K562 (cell line): ENCODE measurements around the gene HAPLN2. TPM values are rescaled to one million over a fixed set of nuclear protein-coding genes. Genes with fewer than 3 reads are reported as not detected.

Experiments
- ADNP ChIP-seq: fragments of 200-800 bp; sonication (Bioruptor generic); IDR thresholded peaks from 2 replicates; pipeline ENCODE4 v1.6.1; 2016; ENCODE audit warnings: missing genetic modification characterization, missing compliant biosample characterization
- ASH1L ChIP-seq: fragments of 450-650 bp; IDR thresholded peaks from 2 replicates; pipeline ENCODE4 v1.6.1; 2018; ENCODE audit warnings: borderline replicate concordance, mild to moderate bottlenecking, low read depth; ENCODE audit not compliant: partially characterized antibody
- BRD4 ChIP-seq: fragments of 200-600 bp; sonication (generic); IDR thresholded peaks from 2 replicates; pipeline ENCODE4 v1.6.1; 2017; ENCODE audit warnings: inconsistent platforms
- CEBPB ChIP-seq: fragments of 450-650 bp; IDR thresholded peaks from 2 replicates; pipeline ENCODE4 v1.6.1; 2016; ENCODE audit warnings: missing genetic modification characterization, missing compliant biosample characterization
- HINFP ChIP-seq: fragments of 450-650 bp; conservative IDR thresholded peaks from 2 replicates; pipeline ENCODE4 v1.6.1; 2016; ENCODE audit warnings: missing genetic modification characterization, low read depth, mild to moderate bottlenecking, control low read depth, missing compliant biosample characterization
- LEF1 ChIP-seq: fragments of 450-650 bp; IDR thresholded peaks from 2 replicates; pipeline ENCODE4 v1.6.1; 2016; ENCODE audit warnings: mild to moderate bottlenecking
- MBD1 ChIP-seq: fragments of 250-450 bp; sonication (Bioruptor Pico); IDR thresholded peaks from 2 replicates; pipeline ENCODE4 v1.8.0; 2022; ENCODE audit warnings: inconsistent platforms
- NFIC ChIP-seq: fragments of 450-650 bp; IDR thresholded peaks from 2 replicates; pipeline ENCODE4 v1.6.1; 2017; ENCODE audit warnings: mild to moderate bottlenecking, inconsistent platforms
- NONO ChIP-seq, 2 experiments: fragments of 200-400 bp in 1 of 2; fragments of 450-650 bp in 1 of 2; formaldehyde crosslinking in 1 of 2; IDR thresholded peaks; 2 replicates each; pipeline ENCODE4 v1.6.1; 2017; ENCODE audit warnings: low read depth in 2 of 2, mild to moderate bottlenecking in 2 of 2, moderate library complexity in 2 of 2, low read length in 1 of 2
- POLR2B ChIP-seq: fragments of 450-650 bp; IDR thresholded peaks from 2 replicates; pipeline ENCODE4 v1.6.1; 2018; ENCODE audit warnings: low read depth; ENCODE audit not compliant: partially characterized antibody
- PRDM10 ChIP-seq: fragments of 450-650 bp; IDR thresholded peaks from 2 replicates; pipeline ENCODE4 v1.6.1; 2018; ENCODE audit not compliant: partially characterized antibody
- SNAPC5 ChIP-seq: fragments of 250-450 bp; sonication (Bioruptor Pico); IDR thresholded peaks from 2 replicates; pipeline ENCODE4 v1.8.0; 2021; ENCODE audit warnings: moderate library complexity, mild to moderate bottlenecking, inconsistent platforms
- TCF7 ChIP-seq: sonication (generic); IDR thresholded peaks from 2 replicates; pipeline ENCODE4 v1.6.1; 2016; ENCODE audit warnings: antibody characterized with exemption, borderline replicate concordance
- TCF7L2 ChIP-seq: fragments of 150-350 bp; IDR thresholded peaks from 2 replicates; pipeline ENCODE4 v1.6.1; 2016; ENCODE audit warnings: low read depth, mild to moderate bottlenecking, low read length, moderate library complexity
- U2AF1 ChIP-seq: fragments of 200-400 bp; formaldehyde crosslinking; optimal IDR thresholded peaks from 2 replicates; pipeline ENCODE3; 2017; ENCODE audit warnings: mild to moderate bottlenecking, low read depth, low read length, moderate library complexity
- USF2 ChIP-seq: sonication (generic); formaldehyde crosslinking; IDR thresholded peaks from 2 replicates; pipeline ENCODE4 v1.5.0; 2020; ENCODE audit warnings: missing genetic modification reagents
- ZNF232 ChIP-seq: sonication (generic); formaldehyde crosslinking; IDR thresholded peaks from 2 replicates; pipeline ENCODE4 v1.8.0; 2022; ENCODE audit warnings: mild to moderate bottlenecking, missing genetic modification reagents
- ZNF347 ChIP-seq: fragments of 450-650 bp; formaldehyde crosslinking; IDR thresholded peaks from 2 replicates; pipeline ENCODE4 v1.4.0; 2020; ENCODE audit warnings: low read depth, mild to moderate bottlenecking, moderate library complexity
- ZNF589 ChIP-seq: fragments of 200-800 bp; sonication (Bioruptor generic); IDR thresholded peaks from 2 replicates; pipeline ENCODE4 v1.6.1; 2016; ENCODE audit warnings: low read depth, missing genetic modification characterization, missing compliant biosample characterization
- polyA plus RNA-seq, 8 experiments: library from polyadenylated mRNA; depleted of rRNA in 4 of 8; stranded (reverse) in 5 of 8; unstranded in 3 of 8; fragments of >200 nt; fragmentation: Nextera tagmentation in 2 of 8; fragmentation: Illumina TruSeq in 1 of 8; extraction: Ambion mirVana in 2 of 8; extraction: Trizol in 1 of 8; gene quantifications; 2 replicates each; pipeline versions ENCODE4 v1.2.1 to v1.2.3, GENCODE V29; 2011 to 2014; ENCODE audit warnings: inconsistent platforms in 1 of 8, missing spikeins in 1 of 8
- total RNA-seq, 7 experiments: library from RNA; depleted of rRNA in 6 of 7; stranded (reverse); fragments of >200 nt in 6 of 7; fragmentation: Illumina TruSeq in 2 of 7; extraction: Trizol in 2 of 7; gene quantifications; 2 replicates each; pipeline versions ENCODE4 v1.2.1 to v1.2.3, GENCODE V29; 2011 to 2021; ENCODE audit warnings: low replicate concordance in 1 of 7

The HAPLN2 gene
- total and polyA plus RNA-seq, 9 of the 15 experiments (the other 6 are each of a cell fraction or from before 2014, with no cell fraction given) = 0.14 to 5.2 (median 3.8) TPM; not detected in 4

- TF ChIP-seq MBD1 (CRISPR knock-in tag) (no peak), ZNF589 (CRISPR knock-in tag) (peak; percentile 75; the same call in 1 of the 2 replicates), NONO (IDR thresholded peaks at IDR 0.05; ENCODE audit: low read depth in 2 of 2, low read length in 1 of 2) (peak in 1 of 2 experiments; percentile 53; a peak in 1 of 4 replicates), USF2 (CRISPR knock-in tag) (no peak), TCF7 (peak; percentile 78), TCF7L2 (no peak), ADNP (tag) (no peak), LEF1 (peak; percentile 80), ZNF232 (CRISPR knock-in tag) (no peak), PRDM10 (no peak), POLR2B (peak; percentile 95), NFIC (peak; percentile 41; the same call in 1 of the 2 replicates), BRD4 (no peak), ZNF347 (CRISPR knock-in tag) (no peak), U2AF1 (no peak), HINFP (0 out of 2 replicates have a peak, but pooled peaks have one; percentile 3), ASH1L (peak; percentile 39), SNAPC5 (no peak), CEBPB (tag) (no peak)
Measured at GRCh38 chr1:156659988-156660751, 41.0 kb downstream of the HAPLN2 start (continued).
